Measurements from ENCODE around the gene SLC35F6. TPM values are rescaled to one million over a fixed set of nuclear protein-coding genes. Genes with fewer than 3 reads are reported as not detected.

Gene SLC35F6
- total RNA-seq, 1 experiment from 2014 or later: 10.3 TPM

- TF ChIP-seq ZNF532 (CRISPR knock-in tag; IDR thresholded peaks at IDR 0.05; ENCODE audit: borderline replicate concordance): no peak
- TF ChIP-seq FOXJ3 (CRISPR knock-in tag; IDR thresholded peaks at IDR 0.05; ENCODE audit: borderline replicate concordance): no peak
- TF ChIP-seq E2F4 (CRISPR knock-in tag; IDR thresholded peaks at IDR 0.05; ENCODE audit: borderline replicate concordance, low read depth): no peak
- no peak for TF ChIP-seq ATF3 (CRISPR knock-in tag; conservative IDR thresholded peaks at IDR 0.05)
- no peak for TF ChIP-seq ESRRA (CRISPR knock-in tag; IDR thresholded peaks at IDR 0.05; ENCODE audit: borderline replicate concordance)
- TF ChIP-seq CDX4 (CRISPR knock-in tag; IDR thresholded peaks at IDR 0.05; ENCODE audit: borderline replicate concordance): no peak
- no peak for TF ChIP-seq KAT7 (CRISPR knock-in tag; IDR thresholded peaks at IDR 0.05; ENCODE audit: borderline replicate concordance)
- TF ChIP-seq ZNF423 (CRISPR knock-in tag; IDR thresholded peaks at IDR 0.05): no peak
- no peak for TF ChIP-seq NR3C1 (CRISPR knock-in tag; conservative IDR thresholded peaks at IDR 0.05; ENCODE audit: low read depth)
- no peak for TF ChIP-seq ZNF281 (CRISPR knock-in tag; IDR thresholded peaks at IDR 0.05)
Observed at GRCh38 chr2:26801328-26801727, 37.2 kb downstream of the SLC35F6 start (continued).

GRCh38 chr2:26801796-26802195 is 37.7 kb downstream of the SLC35F6 start:
- H3K36me3 Mint-ChIP-seq: peaks cover 21% of the 10 kb centered on the region
- no peaks in the 10 kb centered on the region; the same call in 1 of the 2 replicates for H3K27me3 Mint-ChIP-seq (ENCODE audit: low read depth)
- DNase-seq (ENCODE audit: low spot score): no peak
- H3K4me1 Mint-ChIP-seq: no peaks in the 10 kb centered on the region
- ChIA-PET CTCF (no interaction called here), POLR2A (interaction anchor here (0.6 kb wide), 1 partner anchor 39 kb away, joined by 5 read pairs; no protein-coding TSS in a partner anchor)
- H3K27ac Mint-ChIP-seq: peak overlapping the region; percentile 56
- no peak for ATAC-seq
- no peaks in the 10 kb centered on the region for H3K9me3 Mint-ChIP-seq
- H3K4me3 Mint-ChIP-seq: no peak overlapping the region
- TF ChIP-seq GRHL2 (CRISPR knock-in tag; IDR thresholded peaks at IDR 0.05; ENCODE audit: insufficient replicate concordance, severe bottlenecking) (no peak), PREB (CRISPR knock-in tag; IDR thresholded peaks at IDR 0.05; ENCODE audit: borderline replicate concordance) (no peak), ZMAT4 (CRISPR knock-in tag; IDR thresholded peaks at IDR 0.05) (no peak), ERG (CRISPR knock-in tag; IDR thresholded peaks at IDR 0.05) (no peak), ZNF532 (CRISPR knock-in tag; IDR thresholded peaks at IDR 0.05; ENCODE audit: borderline replicate concordance) (no peak)
